ENCODE measurements around the gene RGL3. TPM values are rescaled to one million over a fixed set of nuclear protein-coding genes. Genes with fewer than 3 reads are reported as not detected.
"Not testable (repeated sequence)": the region's sequence is repeated elsewhere in the genome, so short reads cannot be mapped to it uniquely, and the experiment has no call there.

The RGL3 gene
- total RNA-seq, 4 donors from 2014 or later = 5.9 to 22.9 (median 7.3) TPM

DNA sequence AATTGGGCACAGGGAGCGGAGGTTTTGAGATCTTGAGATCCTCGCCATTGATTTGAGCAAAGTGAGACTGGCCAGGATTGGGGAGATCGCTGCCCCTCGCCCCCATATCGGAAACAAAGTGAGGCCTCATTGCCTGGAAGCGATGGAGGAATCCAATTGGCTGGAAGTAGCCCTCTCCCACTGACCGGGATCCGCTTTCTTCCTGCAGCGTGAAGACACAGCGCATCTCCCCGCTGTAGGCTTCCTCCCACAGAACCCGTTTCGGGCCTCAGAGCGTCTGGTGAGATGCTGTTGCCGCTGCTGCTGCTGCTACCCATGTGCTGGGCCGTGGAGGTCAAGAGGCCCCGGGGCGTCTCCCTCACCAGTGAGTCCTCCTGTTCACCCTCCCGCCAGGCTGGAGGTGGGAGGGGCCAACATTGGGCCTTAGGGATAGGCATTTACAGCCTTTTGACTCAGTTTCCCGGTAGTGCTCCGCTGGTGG, 16.8 kb upstream of the RGL3 start:
- no peak for DNase-seq (ENCODE audit: low spot score)
- no peak for ATAC-seq (ENCODE audit: low FRiP score)
- TF ChIP-seq, protein P1, sequence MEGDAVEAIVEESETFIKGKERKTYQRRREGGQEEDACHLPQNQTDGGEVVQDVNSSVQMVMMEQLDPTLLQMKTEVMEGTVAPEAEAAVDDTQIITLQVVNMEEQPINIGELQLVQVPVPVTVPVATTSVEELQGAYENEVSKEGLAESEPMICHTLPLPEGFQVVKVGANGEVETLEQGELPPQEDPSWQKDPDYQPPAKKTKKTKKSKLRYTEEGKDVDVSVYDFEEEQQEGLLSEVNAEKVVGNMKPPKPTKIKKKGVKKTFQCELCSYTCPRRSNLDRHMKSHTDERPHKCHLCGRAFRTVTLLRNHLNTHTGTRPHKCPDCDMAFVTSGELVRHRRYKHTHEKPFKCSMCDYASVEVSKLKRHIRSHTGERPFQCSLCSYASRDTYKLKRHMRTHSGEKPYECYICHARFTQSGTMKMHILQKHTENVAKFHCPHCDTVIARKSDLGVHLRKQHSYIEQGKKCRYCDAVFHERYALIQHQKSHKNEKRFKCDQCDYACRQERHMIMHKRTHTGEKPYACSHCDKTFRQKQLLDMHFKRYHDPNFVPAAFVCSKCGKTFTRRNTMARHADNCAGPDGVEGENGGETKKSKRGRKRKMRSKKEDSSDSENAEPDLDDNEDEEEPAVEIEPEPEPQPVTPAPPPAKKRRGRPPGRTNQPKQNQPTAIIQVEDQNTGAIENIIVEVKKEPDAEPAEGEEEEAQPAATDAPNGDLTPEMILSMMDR (IDR thresholded peaks at IDR 0.05) = no peak

DNA sequence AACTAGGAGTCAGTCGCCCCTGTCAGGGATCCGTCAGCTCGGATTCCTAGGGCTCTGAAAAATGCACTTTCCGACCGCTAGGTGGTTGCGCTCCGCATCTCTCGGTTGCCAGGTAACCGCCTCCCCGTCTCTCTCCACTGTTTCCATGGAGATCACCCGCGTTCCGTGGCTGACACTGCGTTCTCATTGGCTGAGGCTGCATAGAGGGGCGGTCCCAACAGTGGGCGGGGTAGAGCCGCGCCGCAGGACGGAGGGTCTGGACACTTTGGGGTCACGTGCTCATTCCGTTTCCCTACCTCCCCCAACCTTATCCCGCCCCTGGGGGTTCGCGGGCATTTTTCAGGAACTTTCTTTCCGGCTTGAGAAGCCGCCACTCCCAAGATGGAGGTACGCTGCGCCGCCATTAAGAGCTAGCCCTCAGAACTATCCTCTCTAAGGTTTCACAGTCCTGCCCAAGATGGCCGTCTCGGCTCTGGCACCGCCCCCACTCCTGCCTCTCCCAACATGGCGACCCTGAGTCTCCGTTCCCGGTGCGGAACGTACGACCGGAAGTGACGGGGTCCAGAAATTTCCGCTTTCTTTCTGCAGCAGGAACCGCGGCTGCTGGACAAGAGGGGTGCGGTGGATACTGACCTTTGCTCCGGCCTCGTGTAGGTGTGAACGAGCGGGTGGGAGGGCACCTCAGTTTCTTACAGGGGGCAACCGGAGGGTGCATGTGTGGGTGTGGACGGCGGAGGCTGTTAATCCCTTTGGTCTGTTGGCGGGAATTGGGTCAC, 16.1 kb upstream of the RGL3 start, which contains the start of the genes ODAD3 and PRKCSH:
Gene ODAD3 (minus strand): TSS at position 65 of the 776 bp plus-strand sequence. CDS start 105 bp downstream, outside the sequence.
Gene PRKCSH (plus strand): TSS at position 579 of the 776 bp plus-strand sequence. CDS start 483 bp downstream, outside the sequence.
- ATAC-seq (ENCODE audit: low FRiP score) (peak; percentile 99), DNase-seq (ENCODE audit: low spot score) (peak; percentile 93)
- TF ChIP-seq, protein P1 (IDR thresholded peaks at IDR 0.05) = peak; percentile 60 to 95 (median 92)

DNA sequence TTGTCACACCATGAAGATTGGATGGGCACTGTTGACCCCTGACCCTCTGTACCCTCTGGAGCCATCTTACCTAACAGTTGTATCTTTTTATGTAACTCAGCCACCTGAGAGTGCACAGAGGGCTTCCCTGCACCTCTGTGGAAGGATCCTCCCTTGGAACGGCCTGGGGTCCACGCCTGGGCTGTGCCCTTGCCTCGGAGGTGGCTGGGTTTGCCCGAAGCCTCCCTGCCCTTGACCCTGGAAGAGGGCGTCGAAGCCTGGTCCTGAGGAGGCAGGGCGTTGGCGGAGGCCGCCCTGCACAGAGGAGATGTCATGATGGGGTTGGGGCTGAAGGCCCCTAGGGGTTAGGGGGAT, 15.6 kb upstream of the RGL3 start:
- DNase-seq (ENCODE audit: low spot score) (no peak), ATAC-seq (ENCODE audit: low FRiP score) (no peak)
- TF ChIP-seq, protein P1 (IDR thresholded peaks at IDR 0.05) = no peak

DNA sequence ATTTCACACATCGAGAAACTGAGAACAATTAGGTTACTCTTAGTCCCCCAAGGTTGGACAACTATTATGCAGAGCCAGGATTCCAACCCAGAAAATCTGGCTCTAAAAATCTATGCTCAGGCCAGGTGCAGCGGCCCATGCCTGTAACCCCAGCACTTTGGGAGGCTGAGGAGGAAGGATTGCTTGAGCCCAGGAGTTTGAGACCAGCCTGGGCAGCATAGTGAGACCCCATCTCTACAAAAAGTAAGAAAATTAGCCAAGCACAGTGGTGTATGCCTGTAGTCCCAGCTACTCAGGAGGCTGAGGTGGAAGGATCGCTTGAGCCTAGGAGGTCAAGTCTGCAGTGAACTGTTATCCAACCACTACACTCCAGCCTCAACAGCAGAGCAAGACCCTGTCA, 14.4 kb upstream of the RGL3 start:
- DNase-seq (ENCODE audit: low spot score); ATAC-seq (ENCODE audit: low FRiP score): not testable (repeated sequence)

DNA sequence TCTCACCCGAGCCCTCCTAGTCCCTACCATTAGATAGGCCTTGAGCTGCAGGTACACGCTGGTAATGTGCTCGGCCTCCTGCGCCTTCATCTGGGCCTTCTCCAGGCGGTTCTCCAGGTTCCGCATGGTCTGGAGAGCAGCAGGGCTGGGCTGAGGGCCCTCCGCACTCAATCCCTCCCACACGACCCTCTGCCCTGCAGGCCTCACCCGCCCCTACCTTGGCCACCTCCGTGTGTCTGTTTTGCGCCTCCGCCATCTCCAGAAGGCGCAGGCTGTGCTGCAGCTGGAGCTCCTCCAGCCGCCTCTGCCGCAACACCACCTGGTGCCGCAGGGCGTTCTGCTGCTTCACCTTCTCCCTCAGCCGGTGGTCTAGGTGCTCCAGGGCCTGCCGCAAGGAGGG, 7.5 kb upstream of the RGL3 start:
- ATAC-seq (ENCODE audit: low FRiP score) (no peak), DNase-seq (ENCODE audit: low spot score) (no peak)
- TF ChIP-seq, protein P1 (IDR thresholded peaks at IDR 0.05) = no peak

DNA sequence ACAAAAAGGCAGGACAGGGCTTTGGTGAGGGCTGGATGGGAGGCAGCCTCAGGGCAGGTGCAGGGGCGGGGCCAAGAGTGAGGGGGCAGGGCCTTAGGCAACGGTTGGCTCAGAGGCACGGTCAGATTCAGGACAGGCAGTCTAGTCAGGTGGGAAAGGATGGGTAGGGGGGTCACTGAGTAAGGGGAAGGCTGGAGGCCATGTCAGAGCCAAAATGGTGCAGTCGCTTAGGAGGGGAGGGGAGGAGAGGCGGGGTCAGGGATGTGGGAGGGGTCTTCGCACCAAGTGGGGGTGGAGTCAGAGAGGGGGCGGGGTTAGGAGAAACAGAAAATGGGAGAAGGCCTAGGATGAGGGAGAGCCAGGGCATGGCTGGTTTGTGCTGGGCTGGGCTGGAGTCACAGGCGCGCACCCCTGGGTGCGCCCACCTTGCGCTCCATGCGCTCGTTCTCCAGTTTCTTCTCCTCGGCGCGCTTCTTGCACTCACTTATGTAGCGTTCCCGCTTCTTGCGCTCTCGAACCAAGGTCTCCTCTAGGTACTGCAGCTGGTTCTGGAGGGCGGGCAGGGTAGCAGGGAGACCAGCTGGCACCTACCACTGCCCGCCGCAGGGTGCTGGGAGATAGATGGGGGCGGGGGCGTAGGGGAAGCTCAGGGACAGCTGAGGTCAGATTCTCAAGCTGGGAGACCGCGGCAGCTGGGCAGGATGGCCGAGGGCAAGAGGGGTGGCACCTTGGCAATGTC, 6.8 kb upstream of the RGL3 start:
- TF ChIP-seq, protein P1 (IDR thresholded peaks at IDR 0.05) = no peak
- ATAC-seq (ENCODE audit: low FRiP score) = no peak
- DNase-seq (ENCODE audit: low spot score) = no peak

DNA sequence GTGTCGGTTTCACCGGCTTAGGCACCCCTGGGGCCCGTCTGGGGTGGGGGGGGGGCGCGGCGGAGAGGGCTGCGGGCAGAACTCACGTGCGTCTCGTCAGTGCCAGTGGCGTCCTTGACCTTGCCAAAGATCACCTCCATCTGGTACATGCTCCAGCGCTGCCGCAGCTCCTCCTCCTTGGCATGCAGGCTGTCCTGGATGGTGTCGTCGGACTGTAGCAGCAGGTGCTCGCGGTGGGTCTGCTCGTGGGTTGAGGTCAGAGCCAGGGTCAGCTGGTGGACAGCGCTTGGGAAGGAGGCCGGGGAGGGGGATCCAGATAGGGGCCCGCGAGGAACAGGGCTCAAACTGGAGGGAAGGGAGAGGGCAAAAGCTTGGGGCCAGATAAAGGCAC, 4.7 kb upstream of the RGL3 start:
- ATAC-seq (ENCODE audit: low FRiP score) (no peak), DNase-seq (ENCODE audit: low spot score) (no peak)
- TF ChIP-seq, protein P1 (IDR thresholded peaks at IDR 0.05) = no peak
